Measurements from ENCODE around the gene AANAT.

DNA sequence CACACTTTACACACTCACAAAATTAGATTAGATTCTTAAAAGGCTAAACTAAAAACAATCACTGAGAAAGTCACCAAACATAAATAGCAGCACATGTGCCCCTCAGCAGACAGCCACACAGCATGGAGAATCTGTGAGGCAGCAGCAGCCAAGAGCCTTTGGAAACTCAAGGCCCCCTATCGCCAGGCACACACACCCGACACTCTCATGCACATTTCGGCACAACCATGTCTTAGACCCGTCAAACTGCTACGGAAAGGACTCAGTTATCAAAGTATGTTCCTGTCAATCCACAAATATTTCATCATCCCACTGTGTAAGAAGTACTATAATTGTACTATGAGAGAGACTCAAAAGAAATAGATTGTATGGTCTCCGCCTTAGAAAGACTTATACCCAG is 35.4 kb upstream of the AANAT start:
- TF ChIP-seq, protein P1, sequence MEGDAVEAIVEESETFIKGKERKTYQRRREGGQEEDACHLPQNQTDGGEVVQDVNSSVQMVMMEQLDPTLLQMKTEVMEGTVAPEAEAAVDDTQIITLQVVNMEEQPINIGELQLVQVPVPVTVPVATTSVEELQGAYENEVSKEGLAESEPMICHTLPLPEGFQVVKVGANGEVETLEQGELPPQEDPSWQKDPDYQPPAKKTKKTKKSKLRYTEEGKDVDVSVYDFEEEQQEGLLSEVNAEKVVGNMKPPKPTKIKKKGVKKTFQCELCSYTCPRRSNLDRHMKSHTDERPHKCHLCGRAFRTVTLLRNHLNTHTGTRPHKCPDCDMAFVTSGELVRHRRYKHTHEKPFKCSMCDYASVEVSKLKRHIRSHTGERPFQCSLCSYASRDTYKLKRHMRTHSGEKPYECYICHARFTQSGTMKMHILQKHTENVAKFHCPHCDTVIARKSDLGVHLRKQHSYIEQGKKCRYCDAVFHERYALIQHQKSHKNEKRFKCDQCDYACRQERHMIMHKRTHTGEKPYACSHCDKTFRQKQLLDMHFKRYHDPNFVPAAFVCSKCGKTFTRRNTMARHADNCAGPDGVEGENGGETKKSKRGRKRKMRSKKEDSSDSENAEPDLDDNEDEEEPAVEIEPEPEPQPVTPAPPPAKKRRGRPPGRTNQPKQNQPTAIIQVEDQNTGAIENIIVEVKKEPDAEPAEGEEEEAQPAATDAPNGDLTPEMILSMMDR (IDR thresholded peaks at IDR 0.05): no peak
- TF ChIP-seq POLR2A (IDR thresholded peaks at IDR 0.05): no peak

Measured in adrenal gland (tissue), 5 donors.